MCF 10A (cell line): Measurements from ENCODE around the gene RAG2. TPM values are rescaled to one million over a fixed set of nuclear protein-coding genes. Genes with fewer than 3 reads are reported as not detected.

ENCODE experiments used
- BruUV-seq: library from RNA; stranded (reverse); fragments of 400-500 nt; replicated peaks from 2 replicates; lab custom pipeline; 2021; lab: Mats Ljungman, UMichigan
- CTCF ChIA-PET: fragments of 300-600 bp; sonication (Branson Sonifier 250); formaldehyde crosslinking; extraction: SDS; loops from one replicate; lab custom pipeline; 2021; ENCODE audit warnings: antibody characterized with exemption, inconsistent platforms; lab: Yijun Ruan, JAX
- POLR2A ChIA-PET: fragments of 300-600, 350-650 bp; sonication (Branson Sonifier 250); formaldehyde crosslinking; extraction: SDS; loops from one replicate; lab custom pipeline; 2020; ENCODE audit warnings: antibody characterized with exemption, inconsistent platforms; lab: Yijun Ruan, JAX
- DNase-seq: peaks from one replicate; pipeline ENCODE4 v3.0.0-alpha.2; 2018; ENCODE audit not compliant: unreplicated experiment
- H3K27ac Mint-ChIP-seq: one replicate; pipeline ENCODE4 v1.8.0; 2022; ENCODE audit warnings: mild to moderate bottlenecking, low read depth, mixed read lengths; ENCODE audit not compliant: unreplicated experiment
- H3K27me3 Mint-ChIP-seq: one replicate; pipeline ENCODE4 v1.8.0; 2022; ENCODE audit warnings: mixed read lengths; ENCODE audit not compliant: insufficient read depth, unreplicated experiment
- H3K36me3 Mint-ChIP-seq: one replicate; pipeline ENCODE4 v1.8.0; 2022; ENCODE audit warnings: mild to moderate bottlenecking, moderate library complexity, mixed read lengths; ENCODE audit not compliant: insufficient read depth, unreplicated experiment
- H3K4me1 Mint-ChIP-seq: one replicate; pipeline ENCODE4 v1.8.0; 2022; ENCODE audit warnings: mixed read lengths; ENCODE audit not compliant: insufficient read depth, unreplicated experiment
- H3K4me3 Mint-ChIP-seq: one replicate; pipeline ENCODE4 v1.8.0; 2022; ENCODE audit warnings: mild to moderate bottlenecking, moderate library complexity, mixed read lengths; ENCODE audit not compliant: unreplicated experiment
- H3K9me3 Mint-ChIP-seq: one replicate; pipeline ENCODE4 v1.8.0; 2022; ENCODE audit warnings: mixed read lengths; ENCODE audit not compliant: unreplicated experiment
- CTCF ChIP-seq: fragments of 200-600 bp; IDR thresholded peaks from one replicate; pipeline ENCODE4 v1.8.0; 2022; ENCODE audit warnings: antibody characterized with exemption, mild to moderate bottlenecking; ENCODE audit not compliant: unreplicated experiment
- intact Hi-C: fragments of 100-400 bp; cut with micrococcal nuclease; formaldehyde crosslinking; loops from 2 replicates; pipeline ENCODE4 v1.14.1; 2022
- total RNA-seq: library from RNA; stranded (reverse); gene quantifications from 2 replicates; pipeline ENCODE4 v1.2.3, GENCODE V29; 2022

Gene RAG2
- total RNA-seq, 1 experiment from 2014 or later, result not detected

GRCh38 chr11:36608491-36609199 lies 10.6 kb upstream of the RAG2 start:
- BruUV-seq, result no TSS peak
- intact Hi-C loops, result no loop called here
- Mint-ChIP-seq H3K4me3 (no peak overlapping the region), H3K4me1 (no peaks in the 10 kb centered on the region), H3K27ac (no peak overlapping the region), H3K36me3 (no peaks in the 10 kb centered on the region), H3K27me3 (no peaks in the 10 kb centered on the region), H3K9me3 (no peaks in the 10 kb centered on the region)
- DNase-seq, result no peak
- ChIA-PET CTCF (interaction anchor here (0.5 to 2.4 kb wide), 6 partner anchors 14 to 1348 kb away, joined by 3 to 13 read pairs (median 3); no protein-coding TSS in a partner anchor), POLR2A (interaction anchor here (1.1 kb wide), 1 partner anchor 13 kb away, joined by 3 read pairs; no protein-coding TSS in a partner anchor)
- no peak for TF ChIP-seq CTCF

- ChIA-PET POLR2A (no interaction called here), CTCF (interaction anchor here (0.6 to 1.0 kb wide), 5 partner anchors 17 to 154 kb away, joined by 3 read pairs; no protein-coding TSS in a partner anchor)
- intact Hi-C loops, result no loop called here
- Mint-ChIP-seq H3K27me3 (no peaks in the 10 kb centered on the region), H3K4me1 (no peaks in the 10 kb centered on the region), H3K4me3 (no peak overlapping the region), H3K9me3 (no peaks in the 10 kb centered on the region), H3K27ac (no peak overlapping the region), H3K36me3 (no peaks in the 10 kb centered on the region)
- no peak for DNase-seq
- BruUV-seq, result no TSS peak
- TF ChIP-seq CTCF, result no peak
Observed at GRCh38 chr11:36605221-36606216, 7.5 kb upstream of the RAG2 start.

- intact Hi-C loops, result no loop called here
- CTCF ChIA-PET, result interaction anchor here (0.7 kb wide), 1 partner anchor 28 kb away, joined by 3 read pairs; no protein-coding TSS in a partner anchor
- Mint-ChIP-seq H3K36me3 (no peaks in the 10 kb centered on the region), H3K9me3 (no peaks in the 10 kb centered on the region), H3K27ac (no peak overlapping the region), H3K4me1 (no peaks in the 10 kb centered on the region), H3K27me3 (no peaks in the 10 kb centered on the region), H3K4me3 (no peak overlapping the region)
- no peak for DNase-seq
- no TSS peak for BruUV-seq
- POLR2A ChIA-PET, result no interaction called here
- TF ChIP-seq CTCF, result no peak
Observed at GRCh38 chr11:36602135-36602534, 4.1 kb upstream of the RAG2 start.

- intact Hi-C loops, result no loop called here
- DNase-seq, result no peak
- no TSS peak for BruUV-seq
- no peaks in the 10 kb centered on the region for H3K4me1 Mint-ChIP-seq
- no peak for TF ChIP-seq CTCF
- POLR2A ChIA-PET, result no interaction called here
- CTCF ChIA-PET, result interaction anchor here (1.2 kb wide), 1 partner anchor 37 kb away, joined by 6 read pairs; no protein-coding TSS in a partner anchor
- H3K27ac Mint-ChIP-seq, result no peak overlapping the region
- H3K27me3 Mint-ChIP-seq, result no peaks in the 10 kb centered on the region
- H3K9me3 Mint-ChIP-seq, result no peaks in the 10 kb centered on the region
- no peaks in the 10 kb centered on the region for H3K36me3 Mint-ChIP-seq
- no peak overlapping the region for H3K4me3 Mint-ChIP-seq
Observed at GRCh38 chr11:36601155-36601554, 3.1 kb upstream of the RAG2 start.
